T-helper 22 cell (primary cell): Measurements from ENCODE around the gene PRMT7.

ENCODE experiments used
- DNase-seq: peaks from one replicate; pipeline ENCODE4 v3.0.0-alpha.2; 2020; ENCODE audit warnings: low read depth

Gene PRMT7

GRCh38 chr16:68396481-68396880, 85.7 kb downstream of the PRMT7 start:
- no peak for DNase-seq

- no peak for DNase-seq
Measured at GRCh38 chr16:68397710-68398201, 86.9 kb downstream of the PRMT7 start.

GRCh38 chr16:68399456-68399855, 88.6 kb downstream of the PRMT7 start:
- DNase-seq: no peak

GRCh38 chr16:68400083-68400923, 89.5 kb downstream of the PRMT7 start:
- no peak for DNase-seq

GRCh38 chr16:68400924-68401460, 90.2 kb downstream of the PRMT7 start:
- DNase-seq: no peak

GRCh38 chr16:68401871-68402747, 91.3 kb downstream of the PRMT7 start:
- DNase-seq: no peak

- no peak for DNase-seq
Measured at GRCh38 chr16:68402748-68403040, 91.9 kb downstream of the PRMT7 start.

GRCh38 chr16:68403177-68403576, 92.4 kb downstream of the PRMT7 start:
- DNase-seq: no peak

- no peak for DNase-seq
Measured at GRCh38 chr16:68403704-68404103, 92.9 kb downstream of the PRMT7 start.

- DNase-seq: no peak
Measured at GRCh38 chr16:68404736-68405345, 94.0 kb downstream of the PRMT7 start.

GRCh38 chr16:68406458-68407152, 95.8 kb downstream of the PRMT7 start:
- DNase-seq: no peak
